WTC11 (cell line): ENCODE results near the gene KIN.

Experiments
- NR3C1 ChIP-seq: sonication (generic); formaldehyde crosslinking; conservative IDR thresholded peaks from 2 replicates; pipeline ENCODE4 v1.8.1; 2023; ENCODE audit warnings: low read depth, mild to moderate bottlenecking, missing genetic modification reagents
- TF ChIP-seq, protein P1 (sequence below): fragments of 250-450 bp; sonication (Bioruptor Pico); IDR thresholded peaks from 2 replicates; pipeline ENCODE4 v1.9.0; 2021; ENCODE audit warnings: mild to moderate bottlenecking

DNA sequence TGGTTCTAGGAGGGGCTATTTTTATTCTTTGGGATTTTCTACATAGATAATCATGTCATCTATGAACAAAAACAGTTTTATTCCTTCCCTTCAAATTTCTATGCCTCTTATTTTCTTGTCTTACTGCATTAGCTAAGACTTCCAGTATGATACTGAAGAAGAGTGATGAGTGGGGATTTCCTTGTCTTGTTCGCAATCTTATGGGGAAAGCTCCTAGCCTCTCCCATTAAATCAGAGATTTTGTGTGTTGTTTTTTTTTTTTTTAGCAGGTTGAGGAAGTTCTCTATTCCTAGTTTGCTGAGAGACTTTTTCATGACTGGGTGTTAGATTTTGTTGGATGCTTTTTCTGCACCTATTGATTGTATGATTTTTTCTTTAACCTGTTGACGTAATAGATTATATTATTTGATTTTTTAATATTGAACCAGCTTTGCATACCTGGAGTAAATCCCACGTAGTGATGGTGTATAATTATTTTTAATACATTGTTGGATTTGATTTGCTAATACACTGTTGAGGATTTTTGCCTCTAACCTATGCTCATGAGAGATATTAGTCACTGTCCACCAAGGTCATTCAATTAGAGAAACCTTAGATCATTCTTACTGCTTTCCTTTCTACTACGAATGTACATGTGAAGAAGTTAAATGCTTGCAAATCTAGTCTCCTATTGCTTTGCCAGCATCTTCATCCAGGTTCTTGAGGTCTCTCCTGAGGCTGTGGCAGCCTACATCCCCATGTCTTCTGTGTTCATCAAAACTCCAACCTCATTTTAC, 6.6 kb upstream of the KIN start:
- TF ChIP-seq, protein P1, sequence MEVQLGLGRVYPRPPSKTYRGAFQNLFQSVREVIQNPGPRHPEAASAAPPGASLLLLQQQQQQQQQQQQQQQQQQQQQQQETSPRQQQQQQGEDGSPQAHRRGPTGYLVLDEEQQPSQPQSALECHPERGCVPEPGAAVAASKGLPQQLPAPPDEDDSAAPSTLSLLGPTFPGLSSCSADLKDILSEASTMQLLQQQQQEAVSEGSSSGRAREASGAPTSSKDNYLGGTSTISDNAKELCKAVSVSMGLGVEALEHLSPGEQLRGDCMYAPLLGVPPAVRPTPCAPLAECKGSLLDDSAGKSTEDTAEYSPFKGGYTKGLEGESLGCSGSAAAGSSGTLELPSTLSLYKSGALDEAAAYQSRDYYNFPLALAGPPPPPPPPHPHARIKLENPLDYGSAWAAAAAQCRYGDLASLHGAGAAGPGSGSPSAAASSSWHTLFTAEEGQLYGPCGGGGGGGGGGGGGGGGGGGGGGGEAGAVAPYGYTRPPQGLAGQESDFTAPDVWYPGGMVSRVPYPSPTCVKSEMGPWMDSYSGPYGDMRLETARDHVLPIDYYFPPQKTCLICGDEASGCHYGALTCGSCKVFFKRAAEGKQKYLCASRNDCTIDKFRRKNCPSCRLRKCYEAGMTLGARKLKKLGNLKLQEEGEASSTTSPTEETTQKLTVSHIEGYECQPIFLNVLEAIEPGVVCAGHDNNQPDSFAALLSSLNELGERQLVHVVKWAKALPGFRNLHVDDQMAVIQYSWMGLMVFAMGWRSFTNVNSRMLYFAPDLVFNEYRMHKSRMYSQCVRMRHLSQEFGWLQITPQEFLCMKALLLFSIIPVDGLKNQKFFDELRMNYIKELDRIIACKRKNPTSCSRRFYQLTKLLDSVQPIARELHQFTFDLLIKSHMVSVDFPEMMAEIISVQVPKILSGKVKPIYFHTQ = no peak
- TF ChIP-seq NR3C1 = no peak
